D721Med (cell line): ENCODE results near the gene PRICKLE2.

Experiments used
- DNase-seq: peaks from one replicate; pipeline ENCODE4 v3.0.0; 2011; ENCODE audit warnings: low spot score; ENCODE audit not compliant: insufficient read length
- FAIRE-seq: peaks from 2 replicates; lab custom pipeline; 2011; peaks lifted over from hg19 to GRCh38; lab: Jason Lieb, UNC
- TF ChIP-seq, protein P1 (sequence below): IDR thresholded peaks from 2 replicates; pipeline ENCODE4 v1.5.1; 2012; ENCODE audit warnings: mild to moderate bottlenecking, control low read depth; ENCODE audit not compliant: insufficient read depth; ENCODE audit errors: missing control alignments

The PRICKLE2 gene

DNA sequence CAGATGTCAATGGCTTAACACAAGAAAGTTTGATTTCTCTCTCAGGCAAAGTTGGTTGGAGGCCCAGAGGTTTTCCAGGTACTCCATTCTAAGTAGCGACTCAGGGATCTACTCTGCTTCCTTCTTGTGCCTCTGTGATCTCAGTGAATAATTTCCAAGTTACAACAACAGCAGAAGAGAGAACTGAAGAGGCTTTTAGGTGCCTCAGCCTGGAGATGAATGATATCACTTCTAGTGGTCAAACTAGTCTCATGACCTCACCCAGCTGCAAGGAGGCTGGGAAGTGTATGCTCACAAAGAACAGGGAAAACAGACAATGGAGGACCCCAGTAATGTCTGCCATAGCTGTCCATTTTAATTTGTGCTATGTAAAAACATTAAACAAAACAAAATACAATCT is 4.6 kb upstream of the PRICKLE2 start:
- DNase-seq, result no peak
- no peak for FAIRE-seq
- TF ChIP-seq, protein P1, sequence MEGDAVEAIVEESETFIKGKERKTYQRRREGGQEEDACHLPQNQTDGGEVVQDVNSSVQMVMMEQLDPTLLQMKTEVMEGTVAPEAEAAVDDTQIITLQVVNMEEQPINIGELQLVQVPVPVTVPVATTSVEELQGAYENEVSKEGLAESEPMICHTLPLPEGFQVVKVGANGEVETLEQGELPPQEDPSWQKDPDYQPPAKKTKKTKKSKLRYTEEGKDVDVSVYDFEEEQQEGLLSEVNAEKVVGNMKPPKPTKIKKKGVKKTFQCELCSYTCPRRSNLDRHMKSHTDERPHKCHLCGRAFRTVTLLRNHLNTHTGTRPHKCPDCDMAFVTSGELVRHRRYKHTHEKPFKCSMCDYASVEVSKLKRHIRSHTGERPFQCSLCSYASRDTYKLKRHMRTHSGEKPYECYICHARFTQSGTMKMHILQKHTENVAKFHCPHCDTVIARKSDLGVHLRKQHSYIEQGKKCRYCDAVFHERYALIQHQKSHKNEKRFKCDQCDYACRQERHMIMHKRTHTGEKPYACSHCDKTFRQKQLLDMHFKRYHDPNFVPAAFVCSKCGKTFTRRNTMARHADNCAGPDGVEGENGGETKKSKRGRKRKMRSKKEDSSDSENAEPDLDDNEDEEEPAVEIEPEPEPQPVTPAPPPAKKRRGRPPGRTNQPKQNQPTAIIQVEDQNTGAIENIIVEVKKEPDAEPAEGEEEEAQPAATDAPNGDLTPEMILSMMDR, result no peak

GRCh38 chr3:64228110-64228509 is 2.8 kb upstream of the PRICKLE2 start:
- no peak for DNase-seq
- TF ChIP-seq, protein P1, result no peak
- no peak for FAIRE-seq

GRCh38 chr3:64226730-64227129 is 1.5 kb upstream of the PRICKLE2 start:
- no peak for DNase-seq

DNA sequence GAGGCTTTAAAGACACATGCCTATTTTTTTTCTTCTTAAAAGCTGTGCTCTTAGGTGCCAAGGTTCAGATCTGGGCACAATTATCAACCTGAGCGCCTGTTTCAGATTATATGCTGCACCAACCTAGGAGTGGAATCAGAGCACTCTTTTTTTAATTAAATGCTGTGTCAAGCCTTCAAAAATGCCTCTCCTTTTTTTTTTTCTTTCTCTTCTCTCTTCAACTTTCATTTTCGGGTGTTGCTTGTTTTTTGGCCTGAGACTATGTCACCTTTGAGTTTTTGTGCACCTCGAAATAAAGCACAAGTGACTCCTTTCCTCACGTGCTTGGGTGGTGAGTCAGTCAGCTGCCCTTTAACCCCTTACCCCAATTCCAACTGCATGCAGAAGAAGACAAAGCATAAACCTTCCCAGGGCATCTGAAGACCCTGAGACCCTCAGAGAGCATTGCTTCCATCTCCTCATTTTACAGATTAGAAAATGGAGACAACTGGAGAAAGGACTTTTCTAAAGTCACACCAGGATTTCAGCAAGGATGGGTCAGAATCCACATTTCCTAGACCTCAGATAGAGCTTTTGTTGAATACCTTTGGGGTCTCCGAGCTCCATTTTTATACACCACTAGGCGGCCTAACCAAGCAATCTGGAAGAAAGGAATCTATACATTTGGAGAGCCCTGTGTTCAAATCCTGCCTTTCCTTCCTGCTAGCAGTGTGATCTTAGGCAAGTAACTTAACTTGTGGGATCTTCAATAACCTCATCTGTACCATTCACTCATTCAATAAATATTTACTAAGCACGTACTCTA is 631 bp upstream of the PRICKLE2 start:
- DNase-seq, result no peak
- TF ChIP-seq, protein P1, result no peak
- peak; percentile 71 for FAIRE-seq

More at GRCh38 chr3:64226730-64227129, 1.5 kb upstream of the PRICKLE2 start:
- no peak for FAIRE-seq
- TF ChIP-seq, protein P1, result no peak

- FAIRE-seq, result peak; percentile 66
Measured at GRCh38 chr3:64223791-64224745, 1.2 kb downstream of the PRICKLE2 start.

GRCh38 chr3:64222501-64223111 is 2.7 kb downstream of the PRICKLE2 start:
- FAIRE-seq (no peak), DNase-seq (no peak)
- TF ChIP-seq, protein P1, result no peak

More at GRCh38 chr3:64223791-64224745, 1.2 kb downstream of the PRICKLE2 start:
- TF ChIP-seq, protein P1, result peak; percentile 38
- DNase-seq, result no peak
